Measurements from ENCODE around the gene SHQ1. TPM values are rescaled to one million over a fixed set of nuclear protein-coding genes. Genes with fewer than 3 reads are reported as not detected.

Gene SHQ1
- total RNA-seq, 2 donors from 2014 or later = 9.6 to 11.2 TPM

- TF ChIP-seq POLR2A (IDR thresholded peaks at IDR 0.05) = no peak
- TF ChIP-seq, protein P1, sequence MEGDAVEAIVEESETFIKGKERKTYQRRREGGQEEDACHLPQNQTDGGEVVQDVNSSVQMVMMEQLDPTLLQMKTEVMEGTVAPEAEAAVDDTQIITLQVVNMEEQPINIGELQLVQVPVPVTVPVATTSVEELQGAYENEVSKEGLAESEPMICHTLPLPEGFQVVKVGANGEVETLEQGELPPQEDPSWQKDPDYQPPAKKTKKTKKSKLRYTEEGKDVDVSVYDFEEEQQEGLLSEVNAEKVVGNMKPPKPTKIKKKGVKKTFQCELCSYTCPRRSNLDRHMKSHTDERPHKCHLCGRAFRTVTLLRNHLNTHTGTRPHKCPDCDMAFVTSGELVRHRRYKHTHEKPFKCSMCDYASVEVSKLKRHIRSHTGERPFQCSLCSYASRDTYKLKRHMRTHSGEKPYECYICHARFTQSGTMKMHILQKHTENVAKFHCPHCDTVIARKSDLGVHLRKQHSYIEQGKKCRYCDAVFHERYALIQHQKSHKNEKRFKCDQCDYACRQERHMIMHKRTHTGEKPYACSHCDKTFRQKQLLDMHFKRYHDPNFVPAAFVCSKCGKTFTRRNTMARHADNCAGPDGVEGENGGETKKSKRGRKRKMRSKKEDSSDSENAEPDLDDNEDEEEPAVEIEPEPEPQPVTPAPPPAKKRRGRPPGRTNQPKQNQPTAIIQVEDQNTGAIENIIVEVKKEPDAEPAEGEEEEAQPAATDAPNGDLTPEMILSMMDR (IDR thresholded peaks at IDR 0.05) = no peak
- Histone ChIP-seq H3K36me3 (replicated peaks in 1 of 2; ENCODE audit: insufficient read depth in 1 of 2, low read depth in 2 of 2) (no peaks in the 10 kb centered on the region), H3K4me3 (no peak overlapping the region), H3K4me1 (no peaks in the 10 kb centered on the region), H3K27ac (no peak overlapping the region), H3K27me3 (no peaks in the 10 kb centered on the region), H3K9me3 (peaks cover 0 to 10% (median 0%) of the 10 kb centered on the region in 3 donors)
- DNase-seq (no peak), ATAC-seq (no peak)
- 75 to 76% methylated on average over 6 of the region's 6 CpGs for WGBS, 2 donors
- intact Hi-C loops (cut with DNase I) = no loop called here
Observed at GRCh38 chr3:72728329-72728889, 119.8 kb downstream of the SHQ1 start.

GRCh38 chr3:72727726-72728125 lies 120.5 kb downstream of the SHQ1 start:
- DNase-seq = no peak
- H3K4me1 ChIP-seq = no peaks in the 10 kb centered on the region
- 79 to 86% methylated on average over 5 to 7 of the region's 7 CpGs for WGBS, 2 donors
- no peaks in the 10 kb centered on the region for H3K27me3 ChIP-seq
- no peak overlapping the region for H3K27ac ChIP-seq
- H3K36me3 ChIP-seq (replicated peaks in 1 of 2; ENCODE audit: insufficient read depth in 1 of 2, low read depth in 2 of 2) = no peaks in the 10 kb centered on the region
- TF ChIP-seq, protein P1 (IDR thresholded peaks at IDR 0.05) = no peak
- TF ChIP-seq POLR2A (IDR thresholded peaks at IDR 0.05) = no peak
- peaks cover 0 to 3% (median 0%) of the 10 kb centered on the region in 3 donors for H3K9me3 ChIP-seq
- intact Hi-C loops (cut with DNase I) = no loop called here
- no peak overlapping the region for H3K4me3 ChIP-seq
- ATAC-seq = no peak

DNA sequence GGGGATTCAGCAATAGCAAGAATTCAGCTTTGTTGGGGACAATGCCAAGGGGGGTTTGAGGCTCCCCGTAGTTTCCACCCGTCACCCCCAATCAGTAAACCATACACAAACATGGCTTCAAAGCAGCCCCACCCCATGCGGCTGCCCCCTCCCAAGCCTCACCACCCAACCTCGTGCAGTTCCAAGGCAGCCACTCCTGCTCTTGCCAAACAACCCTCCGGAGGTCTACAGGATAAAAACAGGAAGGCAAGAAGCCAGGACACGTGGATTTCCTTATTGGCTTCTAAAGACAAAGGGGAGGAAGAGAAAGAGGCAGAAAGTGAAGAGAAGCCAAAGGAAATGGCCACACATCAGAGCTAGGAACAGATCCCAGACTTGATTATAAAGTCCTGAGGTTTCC lies 121.1 kb downstream of the SHQ1 start:
- Histone ChIP-seq H3K9me3 (no peaks in the 10 kb centered on the region), H3K36me3 (replicated peaks in 1 of 2; ENCODE audit: insufficient read depth in 1 of 2, low read depth in 2 of 2) (no peaks in the 10 kb centered on the region), H3K27me3 (no peaks in the 10 kb centered on the region), H3K4me3 (no peak overlapping the region), H3K4me1 (no peaks in the 10 kb centered on the region), H3K27ac (no peak overlapping the region)
- ATAC-seq (no peak), DNase-seq (no peak)
- intact Hi-C loops (cut with DNase I) = no loop called here
- 52 to 60% methylated on average over 6 of the region's 6 CpGs for WGBS, 2 donors
- TF ChIP-seq POLR2A (IDR thresholded peaks at IDR 0.05) = no peak
- TF ChIP-seq, protein P1 (IDR thresholded peaks at IDR 0.05) = no peak

- no peak overlapping the region for H3K4me3 ChIP-seq
- H3K36me3 ChIP-seq (replicated peaks in 1 of 2; ENCODE audit: insufficient read depth in 1 of 2, low read depth in 2 of 2) = no peaks in the 10 kb centered on the region
- TF ChIP-seq, protein P1 (IDR thresholded peaks at IDR 0.05) = no peak
- TF ChIP-seq POLR2A (IDR thresholded peaks at IDR 0.05) = no peak
- no peaks in the 10 kb centered on the region for H3K9me3 ChIP-seq
- 84 to 87% methylated on average over 6 of the region's 6 CpGs for WGBS, 2 donors
- H3K4me1 ChIP-seq = no peaks in the 10 kb centered on the region
- H3K27ac ChIP-seq = no peak overlapping the region
- ATAC-seq = no peak
- H3K27me3 ChIP-seq = no peaks in the 10 kb centered on the region
- intact Hi-C loops (cut with DNase I) = no loop called here
- no peak for DNase-seq
Observed at GRCh38 chr3:72725229-72725628, 123.0 kb downstream of the SHQ1 start.

GRCh38 chr3:72724070-72724469 lies 124.2 kb downstream of the SHQ1 start:
- DNase-seq (no peak), ATAC-seq (no peak)
- H3K4me1 ChIP-seq = no peaks in the 10 kb centered on the region
- no peak overlapping the region for H3K4me3 ChIP-seq
- WGBS, 2 donors = 86 to 90% methylated on average over 10 of the region's 10 CpGs
- H3K27me3 ChIP-seq = no peaks in the 10 kb centered on the region
- TF ChIP-seq, protein P1 (IDR thresholded peaks at IDR 0.05) = no peak
- TF ChIP-seq POLR2A (IDR thresholded peaks at IDR 0.05) = no peak
- intact Hi-C loops (cut with DNase I) = no loop called here
- no peak overlapping the region for H3K27ac ChIP-seq
- no peaks in the 10 kb centered on the region for H3K36me3 ChIP-seq (replicated peaks in 1 of 2; ENCODE audit: insufficient read depth in 1 of 2, low read depth in 2 of 2)
- no peaks in the 10 kb centered on the region for H3K9me3 ChIP-seq
